ENCODE results near the gene METTL26.
A peak's percentile ranks its signal among the peaks of the same experiment; 100 is the strongest.

METTL26 gene

GRCh38 chr16:660459-661183 lies 24.5 kb upstream of the METTL26 start:
- DNase-seq (ENCODE audit: low read depth in 1 of 2, low spot score in 1 of 2), result peak; percentile 85 to 93
- Histone ChIP-seq H3K27ac (replicated peaks) (peak overlapping the region; percentile 55), H3K27me3 (ENCODE audit: insufficient read depth, poor library complexity, severe bottlenecking) (no peaks in the 10 kb centered on the region), H3K4me3 (replicated peaks; ENCODE audit: insufficient read depth, low read length) (no peak overlapping the region)
- TF ChIP-seq CTCF (IDR thresholded peaks at IDR 0.05; ENCODE audit: insufficient read depth, low read length) (peak; percentile 47), POLR2AphosphoS5 (IDR thresholded peaks at IDR 0.05; ENCODE audit: low read depth) (peak; percentile 51; the same call in 1 of the 2 replicates)
- TF ChIP-seq, protein P1, sequence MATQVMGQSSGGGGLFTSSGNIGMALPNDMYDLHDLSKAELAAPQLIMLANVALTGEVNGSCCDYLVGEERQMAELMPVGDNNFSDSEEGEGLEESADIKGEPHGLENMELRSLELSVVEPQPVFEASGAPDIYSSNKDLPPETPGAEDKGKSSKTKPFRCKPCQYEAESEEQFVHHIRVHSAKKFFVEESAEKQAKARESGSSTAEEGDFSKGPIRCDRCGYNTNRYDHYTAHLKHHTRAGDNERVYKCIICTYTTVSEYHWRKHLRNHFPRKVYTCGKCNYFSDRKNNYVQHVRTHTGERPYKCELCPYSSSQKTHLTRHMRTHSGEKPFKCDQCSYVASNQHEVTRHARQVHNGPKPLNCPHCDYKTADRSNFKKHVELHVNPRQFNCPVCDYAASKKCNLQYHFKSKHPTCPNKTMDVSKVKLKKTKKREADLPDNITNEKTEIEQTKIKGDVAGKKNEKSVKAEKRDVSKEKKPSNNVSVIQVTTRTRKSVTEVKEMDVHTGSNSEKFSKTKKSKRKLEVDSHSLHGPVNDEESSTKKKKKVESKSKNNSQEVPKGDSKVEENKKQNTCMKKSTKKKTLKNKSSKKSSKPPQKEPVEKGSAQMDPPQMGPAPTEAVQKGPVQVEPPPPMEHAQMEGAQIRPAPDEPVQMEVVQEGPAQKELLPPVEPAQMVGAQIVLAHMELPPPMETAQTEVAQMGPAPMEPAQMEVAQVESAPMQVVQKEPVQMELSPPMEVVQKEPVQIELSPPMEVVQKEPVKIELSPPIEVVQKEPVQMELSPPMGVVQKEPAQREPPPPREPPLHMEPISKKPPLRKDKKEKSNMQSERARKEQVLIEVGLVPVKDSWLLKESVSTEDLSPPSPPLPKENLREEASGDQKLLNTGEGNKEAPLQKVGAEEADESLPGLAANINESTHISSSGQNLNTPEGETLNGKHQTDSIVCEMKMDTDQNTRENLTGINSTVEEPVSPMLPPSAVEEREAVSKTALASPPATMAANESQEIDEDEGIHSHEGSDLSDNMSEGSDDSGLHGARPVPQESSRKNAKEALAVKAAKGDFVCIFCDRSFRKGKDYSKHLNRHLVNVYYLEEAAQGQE (IDR thresholded peaks at IDR 0.05; ENCODE audit: insufficient replicate concordance, low read depth), result no peak

DNA sequence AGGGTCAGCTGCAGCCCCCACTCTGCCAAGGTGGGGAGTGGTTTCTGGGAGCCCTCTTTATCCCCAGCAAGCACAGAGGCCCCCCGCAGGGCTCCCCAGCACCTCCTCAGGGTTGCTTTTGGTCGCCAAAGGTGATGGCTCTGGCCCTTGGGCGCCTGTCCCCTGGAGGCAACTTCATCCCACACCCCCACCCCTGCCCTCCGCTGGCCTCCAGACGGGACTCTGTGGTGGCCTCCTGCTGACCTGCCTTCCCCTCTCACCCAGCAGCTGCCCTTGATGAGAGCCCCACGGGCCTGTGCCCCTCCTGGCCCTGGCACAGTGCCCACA lies 24.0 kb upstream of the METTL26 start:
- DNase-seq (ENCODE audit: low read depth in 1 of 2, low spot score in 1 of 2), result no peak
- TF ChIP-seq CTCF (IDR thresholded peaks at IDR 0.05; ENCODE audit: insufficient read depth, low read length) (no peak), SPI1 (IDR thresholded peaks at IDR 0.05; ENCODE audit: borderline replicate concordance, low read depth) (no peak), GABPA (IDR thresholded peaks at IDR 0.05; ENCODE audit: low read depth) (no peak), POLR2AphosphoS5 (IDR thresholded peaks at IDR 0.05; ENCODE audit: low read depth) (no peak)
- TF ChIP-seq, protein P1 (IDR thresholded peaks at IDR 0.05; ENCODE audit: insufficient replicate concordance, low read depth), result no peak
- peak overlapping the region; percentile 55 for H3K27ac ChIP-seq (replicated peaks)
- no peaks in the 10 kb centered on the region for H3K27me3 ChIP-seq (ENCODE audit: insufficient read depth, poor library complexity, severe bottlenecking)
- no peak overlapping the region for H3K4me3 ChIP-seq (replicated peaks; ENCODE audit: insufficient read depth, low read length)

- no peak for DNase-seq (ENCODE audit: low read depth in 1 of 2, low spot score in 1 of 2)
- Histone ChIP-seq H3K27ac (replicated peaks) (no peak overlapping the region), H3K27me3 (ENCODE audit: insufficient read depth, poor library complexity, severe bottlenecking) (no peaks in the 10 kb centered on the region), H3K4me3 (replicated peaks; ENCODE audit: insufficient read depth, low read length) (no peak overlapping the region)
- TF ChIP-seq POLR2AphosphoS5 (IDR thresholded peaks at IDR 0.05; ENCODE audit: low read depth) (no peak), SPI1 (IDR thresholded peaks at IDR 0.05; ENCODE audit: borderline replicate concordance, low read depth) (no peak), GABPA (IDR thresholded peaks at IDR 0.05; ENCODE audit: low read depth) (no peak), CTCF (IDR thresholded peaks at IDR 0.05; ENCODE audit: insufficient read depth, low read length) (no peak)
- TF ChIP-seq, protein P1 (IDR thresholded peaks at IDR 0.05; ENCODE audit: insufficient replicate concordance, low read depth), result no peak
Observed at GRCh38 chr16:659618-660017, 23.5 kb upstream of the METTL26 start.
